Gastroesophageal sphincter (tissue), 3 donors: Measurements from ENCODE around the gene EXOC3L1.

Experiments
- CTCF ChIP-seq, 4 experiments: fragments of 200-600 bp in 2 of 4; fragments of 450-650 bp in 2 of 4; sonication (generic) in 1 of 4; IDR thresholded peaks; one replicate each; pipeline ENCODE4 v1.5.1; 2017 to 2019; ENCODE audit warnings: antibody characterized with exemption in 4 of 4, mild to moderate bottlenecking in 2 of 4, moderate library complexity in 2 of 4
- POLR2A ChIP-seq, 2 donors: fragments of 450-650 bp; IDR thresholded peaks; one replicate each; pipeline ENCODE4 v1.6.1; 2017; ENCODE audit warnings: antibody characterized with exemption in 2 of 2, mild to moderate bottlenecking in 2 of 2, moderate library complexity in 1 of 2

- TF ChIP-seq CTCF (IDR thresholded peaks at IDR 0.05) (peak in 1 of 4 experiments; percentile 7), POLR2A (IDR thresholded peaks at IDR 0.05) (no peak)
Observed at GRCh38 chr16:67184453-67184994, 5.4 kb downstream of the EXOC3L1 start.
